HEK293 (cell line): ENCODE measurements around the gene ELF1.

Experiments used
- CTCF ChIP-seq: fragments of 450-650 bp; formaldehyde crosslinking; IDR thresholded peaks from 2 replicates; pipeline ENCODE4 v1.5.1; 2016; ENCODE audit warnings: missing biosample characterization, missing genetic modification characterization
- HOXA7 ChIP-seq: sonication (generic); formaldehyde crosslinking; IDR thresholded peaks from 2 replicates; pipeline ENCODE4 v1.8.1; 2022; ENCODE audit warnings: missing genetic modification reagents, borderline replicate concordance
- KLF1 ChIP-seq: fragments of 450-650 bp; formaldehyde crosslinking; IDR thresholded peaks from 2 replicates; pipeline ENCODE4 v1.5.1; 2016; ENCODE audit warnings: missing biosample characterization, missing genetic modification characterization
- ZBTB17 ChIP-seq: fragments of 450-650 bp; formaldehyde crosslinking; IDR thresholded peaks from 2 replicates; pipeline ENCODE4 v1.5.1; 2016; ENCODE audit warnings: missing biosample characterization, missing genetic modification characterization
- ZBTB49 ChIP-seq: fragments of 450-650 bp; formaldehyde crosslinking; IDR thresholded peaks from 2 replicates; pipeline ENCODE4 v1.5.1; 2016; ENCODE audit warnings: missing biosample characterization, missing genetic modification characterization, low read depth
- ZNF274 ChIP-seq, 2 experiments: fragments of 200-500 bp in 1 of 2; fragments of 450-650 bp in 1 of 2; sonication (Bioruptor generic) in 1 of 2; formaldehyde crosslinking in 1 of 2; IDR thresholded peaks; 2 replicates each; pipeline versions ENCODE4 v1.5.1 to v1.6.1; 2014 to 2016; ENCODE audit warnings: borderline replicate concordance in 1 of 2, inconsistent platforms in 1 of 2, low read length in 1 of 2, missing biosample characterization in 1 of 2, missing genetic modification characterization in 1 of 2
- ZNF311 ChIP-seq: fragments of 450-650 bp; formaldehyde crosslinking; IDR thresholded peaks from 2 replicates; pipeline ENCODE4 v1.5.1; 2017; ENCODE audit warnings: missing biosample characterization, missing genetic modification characterization, borderline replicate concordance
- ZNF513 ChIP-seq: fragments of 450-650 bp; IDR thresholded peaks from 2 replicates; pipeline ENCODE4 v1.5.1; 2018; ENCODE audit warnings: missing biosample characterization, missing genetic modification characterization
- ZNF555 ChIP-seq: fragments of 450-650 bp; formaldehyde crosslinking; conservative IDR thresholded peaks from 2 replicates; pipeline ENCODE4 v1.5.1; 2017; ENCODE audit warnings: missing biosample characterization, mild to moderate bottlenecking, missing genetic modification characterization, inconsistent platforms
- ZNF76 ChIP-seq: fragments of 450-650 bp; formaldehyde crosslinking; IDR thresholded peaks from 2 replicates; pipeline ENCODE4; 2016; ENCODE audit warnings: low read depth, missing biosample characterization, missing genetic modification characterization, borderline replicate concordance

- TF ChIP-seq CTCF (tag by site-specific recombination) (no peak), ZBTB49 (tag by site-specific recombination) (no peak), ZBTB17 (tag by site-specific recombination) (no peak), ZNF555 (tag by site-specific recombination) (no peak), ZNF274 (IDR thresholded peaks at IDR 0.05; ENCODE audit: low read length) (no peak), ZNF274 (tag by site-specific recombination; IDR thresholded peaks at IDR 0.05; ENCODE audit: borderline replicate concordance) (no peak), KLF1 (no peak), HOXA7 (CRISPR knock-in tag) (no peak), ZNF311 (tag by site-specific recombination) (no peak), ZNF76 (tag by site-specific recombination) (no peak), ZNF513 (no peak)
Measured at GRCh38 chr13:41019578-41020347, 647 bp upstream of the ELF1 start.
